HepG2 (cell line): ENCODE results near the gene EML2. TPM values are rescaled to one million over a fixed set of nuclear protein-coding genes. Genes with fewer than 3 reads are reported as not detected.

Experiments used
- ATAC-seq: fragments of 200-7000 bp; cut with Tn5 transposase; 3 replicates; pipeline ENCODE4 v1.9.1; 2020; ENCODE audit warnings: mild to moderate bottlenecking, moderate library complexity
- BruUV-seq: library from RNA; stranded (reverse); fragments of 400-500 nt; replicated peaks from 2 replicates; lab custom pipeline; 2021; lab: Mats Ljungman, UMichigan
- CTCF ChIA-PET: fragments of 300-600 bp; formaldehyde crosslinking; extraction: SDS; loops from one replicate; lab custom pipeline; 2021; ENCODE audit warnings: low total read pairs, inconsistent platforms, low intra/inter-chr PET ratio; lab: Yijun Ruan, JAX
- POLR2A ChIA-PET: fragments of 350-600 bp; sonication (Branson Sonifier 250); formaldehyde crosslinking; loops from one replicate; lab custom pipeline; 2020; ENCODE audit warnings: antibody characterized with exemption, inconsistent platforms; lab: Yijun Ruan, JAX
- DNase-seq: peaks from one replicate; pipeline ENCODE4 v3.0.0-alpha.2; 2015; ENCODE audit warnings: low spot score
- FAIRE-seq: peaks from 3 replicates; lab custom pipeline; 2011; peaks lifted over from hg19 to GRCh38; lab: Jason Lieb, UNC
- H2AFZ ChIP-seq: one replicate; pipeline ENCODE4 v1.6.1; 2011; ENCODE audit warnings: low read length, inconsistent platforms
- H3K27ac ChIP-seq: fragments of 300-600 bp; 3 replicates; pipeline ENCODE4 v1.8.0; 2011; ENCODE audit warnings: mixed run types, mild to moderate bottlenecking, mixed read lengths, low read length, inconsistent platforms; ENCODE audit not compliant: insufficient read depth; ENCODE audit errors: extremely low read length
- H3K27me3 ChIP-seq, 2 experiments: fragments of 200-600 bp in 1 of 2; 2 replicates in 1 of 2; 3 replicates in 1 of 2; pipeline versions ENCODE4 v1.6.0 to v1.8.0; 2011; ENCODE audit warnings: low read length in 2 of 2, mild to moderate bottlenecking in 2 of 2, moderate library complexity in 2 of 2, inconsistent platforms in 1 of 2; ENCODE audit not compliant: insufficient read depth in 2 of 2, control insufficient read depth in 1 of 2
- H3K36me3 ChIP-seq, 2 experiments: fragments of 200-600 bp in 1 of 2; replicated peaks in 1 of 2; 2 replicates in 1 of 2; 3 replicates in 1 of 2; pipeline versions ENCODE4 v1.5.1 to v1.8.0; 2011; ENCODE audit warnings: low read length in 2 of 2, inconsistent platforms in 1 of 2; ENCODE audit not compliant: insufficient read depth in 2 of 2, control insufficient read depth in 1 of 2
- H3K4me1 ChIP-seq: 2 replicates; pipeline ENCODE4 v1.5.1; 2012; ENCODE audit warnings: low read length, inconsistent platforms; ENCODE audit not compliant: insufficient read depth
- H3K4me2 ChIP-seq: 2 replicates; pipeline ENCODE4 v1.6.0; 2011; ENCODE audit warnings: low read depth, low read length, inconsistent platforms
- H3K4me3 ChIP-seq, 3 experiments: fragments of 200-600 bp in 1 of 3; sonication (generic), shearing (Covaris generic) in 1 of 3; replicated peaks in 1 of 3; 2 replicates each; pipeline ENCODE4 v1.5.1; 2011 to 2016; ENCODE audit warnings: low read length in 3 of 3, inconsistent platforms in 2 of 3, low read depth in 2 of 3, mild to moderate bottlenecking in 2 of 3, control low read depth in 1 of 3, mixed read lengths in 1 of 3; ENCODE audit not compliant: insufficient read depth in 1 of 3
- H3K79me2 ChIP-seq: one replicate; pipeline ENCODE4 v1.6.1; 2011; ENCODE audit warnings: low read length, inconsistent platforms; ENCODE audit not compliant: insufficient read depth
- H3K9ac ChIP-seq: 2 replicates; pipeline ENCODE4 v1.6.0; 2011; ENCODE audit warnings: mild to moderate bottlenecking, low read depth, low read length, inconsistent platforms; ENCODE audit not compliant: insufficient read depth
- H3K9me3 ChIP-seq: 2 replicates; pipeline ENCODE4 v1.5.1; 2012; ENCODE audit warnings: mild to moderate bottlenecking, low read length
- H4K20me1 ChIP-seq: 2 replicates; pipeline ENCODE4 v1.6.0; 2011; ENCODE audit warnings: inconsistent platforms, mild to moderate bottlenecking, low read length, moderate library complexity; ENCODE audit not compliant: insufficient read depth
- KLF9 ChIP-seq: IDR thresholded peaks from 2 replicates; pipeline ENCODE4 v1.6.1; 2016; ENCODE audit warnings: low read depth
- MXD4 ChIP-seq: IDR thresholded peaks from 2 replicates; pipeline ENCODE4 v1.6.1; 2016; ENCODE audit warnings: mild to moderate bottlenecking, missing biosample characterization, missing genetic modification reagents
- POLR2A ChIP-seq, 2 experiments: IDR thresholded peaks; 2 replicates each; pipeline ENCODE4 v1.6.1; 2011; ENCODE audit warnings: low read depth in 2 of 2, low read length in 2 of 2, mild to moderate bottlenecking in 1 of 2, moderate library complexity in 1 of 2; ENCODE audit not compliant: insufficient read depth in 1 of 2
- SSRP1 ChIP-seq: IDR thresholded peaks from 2 replicates; pipeline ENCODE4 v1.6.1; 2016; ENCODE audit warnings: control low read depth
- ZNF713 ChIP-seq: sonication (generic); formaldehyde crosslinking; IDR thresholded peaks from 2 replicates; pipeline ENCODE4 v1.4.0; 2020; ENCODE audit warnings: mild to moderate bottlenecking, missing genetic modification reagents
- ZSCAN12 ChIP-seq: sonication (generic); formaldehyde crosslinking; IDR thresholded peaks from 2 replicates; pipeline ENCODE4 v1.9.0; 2021; ENCODE audit warnings: mild to moderate bottlenecking, missing genetic modification reagents
- WGBS: methylation state at CpG from one replicate; pipeline ENCODE4 v1.1.6; 2017; ENCODE audit warnings: low lambda C conversion rate; 5-methylcytosine and 5-hydroxymethylcytosine counted together
- in situ Hi-C: cut with HindIII; loops from 2 replicates; pipeline ENCODE4 v1.10.0; 2017; ENCODE audit warnings: low pct_unique_long_range_greater_than_20kb; ENCODE audit not compliant: extremely low pct_ligation_motif_present
- intact Hi-C: fragments of 100-400 bp; cut with micrococcal nuclease; formaldehyde crosslinking; loops from one replicate; pipeline ENCODE4 v1.10.0; 2022; ENCODE audit not compliant: unreplicated experiment
- polyA plus RNA-seq, 8 experiments: library from polyadenylated mRNA; depleted of rRNA in 3 of 8; stranded (reverse) in 7 of 8; unstranded in 1 of 8; fragments of >200 nt; fragmentation: Illumina TruSeq in 4 of 8; extraction: Trizol in 4 of 8; gene quantifications; 2 replicates each; pipeline versions ENCODE4 v1.2.1 to v1.2.3, GENCODE V29; 2011 to 2016; ENCODE audit warnings: low read depth in 4 of 8, missing spikeins in 1 of 8, mixed read lengths in 1 of 8; ENCODE audit not compliant: insufficient read depth in 1 of 8
- total RNA-seq, 5 experiments: library from RNA; depleted of rRNA; stranded (reverse); fragments of >200 nt; fragmentation: Illumina TruSeq; extraction: Trizol; gene quantifications; 2 replicates each; pipeline ENCODE4 v1.2.3, GENCODE V29; 2016; ENCODE audit warnings: low read depth in 1 of 5
- TF ChIP-seq, protein P1 (sequence below): IDR thresholded peaks from 2 replicates; pipeline ENCODE4 v1.6.1; 2018; ENCODE audit warnings: missing genetic modification reagents, mild to moderate bottlenecking, missing compliant biosample characterization
- TF ChIP-seq, protein P2 (sequence below): sonication (generic); formaldehyde crosslinking; IDR thresholded peaks from 2 replicates; pipeline ENCODE4 v1.4.0; 2020; ENCODE audit warnings: missing genetic modification reagents
- TF ChIP-seq, protein P3 (sequence below): sonication (generic); formaldehyde crosslinking; IDR thresholded peaks from 2 replicates; pipeline ENCODE4 v1.4.0; 2020; ENCODE audit warnings: missing genetic modification reagents, borderline replicate concordance
- TF ChIP-seq, protein P4 (sequence below): sonication (generic); formaldehyde crosslinking; IDR thresholded peaks from 2 replicates; pipeline ENCODE4 v1.4.0; 2020; ENCODE audit warnings: missing genetic modification reagents
- TF ChIP-seq, protein P5 (sequence below): sonication (generic); formaldehyde crosslinking; conservative IDR thresholded peaks from 2 replicates; pipeline ENCODE4 v1.4.0; 2020; ENCODE audit warnings: missing genetic modification reagents

Gene EML2
- total and polyA plus RNA-seq, 2 of the 13 experiments (the other 11 are each of a cell fraction or from before 2014, with no cell fraction given): 7.3 to 12.9 TPM

DNA sequence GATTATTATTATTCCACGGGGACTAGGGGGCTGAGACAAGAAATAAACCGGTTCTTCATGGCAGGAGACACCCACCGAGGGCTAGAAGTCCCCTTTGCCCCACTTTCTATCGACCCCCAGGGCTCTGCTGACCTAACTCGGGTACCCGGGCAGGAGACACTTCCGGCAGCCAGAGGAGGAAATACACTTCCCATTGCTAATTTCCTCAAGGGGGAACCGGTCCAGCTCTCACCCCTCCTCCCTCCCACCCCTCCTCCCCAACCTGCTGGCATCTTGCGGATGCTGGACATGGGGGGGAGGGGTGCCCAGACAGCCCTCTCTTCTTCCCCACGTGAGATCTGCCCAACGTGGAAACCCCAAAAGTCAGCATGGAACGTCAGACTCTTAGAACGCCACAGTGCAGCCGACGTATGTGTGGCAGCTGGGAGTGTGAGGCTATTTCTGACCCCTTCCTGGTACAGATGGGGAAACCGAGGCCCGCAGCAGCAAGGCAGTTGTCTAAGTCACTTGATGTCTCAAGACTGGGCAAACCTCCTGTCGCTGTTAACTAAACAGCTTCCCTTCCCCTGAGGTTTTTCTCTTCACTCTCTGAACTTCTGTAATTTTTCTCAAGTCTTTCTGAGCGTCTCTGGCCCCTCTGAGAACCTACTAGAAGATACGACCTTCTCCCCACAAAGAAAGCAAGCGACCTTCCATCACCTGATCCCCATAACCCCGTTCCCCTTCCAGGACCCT lies 40.8 kb downstream of the EML2 start:
- DNase-seq: no peak
- POLR2A ChIA-PET: interaction anchor here (1.0 to 1.1 kb wide), 2 partner anchors 9 to 14 kb away, joined by 3 read pairs; partner anchors contain the start of gene OPA3
- Histone ChIP-seq H3K4me3 (no peak overlapping the region), H3K9me3 (no peaks in the 10 kb centered on the region), H3K36me3 (no peaks in the 10 kb centered on the region), H3K27me3 (peaks cover 7 to 61% of the 10 kb centered on the region in 2 experiments), H4K20me1 (no peaks in the 10 kb centered on the region), H3K4me1 (no peaks in the 10 kb centered on the region), H3K9ac (no peak overlapping the region), H3K79me2 (no peaks in the 10 kb centered on the region), H2AFZ (no peak overlapping the region), H3K4me2 (no peak overlapping the region), H3K27ac (no peak overlapping the region)
- intact Hi-C loops (no loop called here), in situ Hi-C loops (no loop called here)
- BruUV-seq: no TSS peak
- no peak for ATAC-seq
- FAIRE-seq: no peak
- 4% methylated on average over 17 of the region's 22 CpGs for WGBS
- CTCF ChIA-PET: no interaction called here
- TF ChIP-seq ZSCAN12 (CRISPR knock-in tag) (no peak), ZNF713 (CRISPR knock-in tag) (no peak), SSRP1 (CRISPR knock-in tag) (no peak), MXD4 (no peak), KLF9 (CRISPR knock-in tag) (no peak), POLR2A (IDR thresholded peaks at IDR 0.05; ENCODE audit: insufficient read depth in 1 of 2, low read depth in 2 of 2, low read length in 2 of 2) (no peak)
- TF ChIP-seq, protein P1, sequence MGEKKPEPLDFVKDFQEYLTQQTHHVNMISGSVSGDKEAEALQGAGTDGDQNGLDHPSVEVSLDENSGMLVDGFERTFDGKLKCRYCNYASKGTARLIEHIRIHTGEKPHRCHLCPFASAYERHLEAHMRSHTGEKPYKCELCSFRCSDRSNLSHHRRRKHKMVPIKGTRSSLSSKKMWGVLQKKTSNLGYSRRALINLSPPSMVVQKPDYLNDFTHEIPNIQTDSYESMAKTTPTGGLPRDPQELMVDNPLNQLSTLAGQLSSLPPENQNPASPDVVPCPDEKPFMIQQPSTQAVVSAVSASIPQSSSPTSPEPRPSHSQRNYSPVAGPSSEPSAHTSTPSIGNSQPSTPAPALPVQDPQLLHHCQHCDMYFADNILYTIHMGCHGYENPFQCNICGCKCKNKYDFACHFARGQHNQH: no peak
- TF ChIP-seq, protein P2, sequence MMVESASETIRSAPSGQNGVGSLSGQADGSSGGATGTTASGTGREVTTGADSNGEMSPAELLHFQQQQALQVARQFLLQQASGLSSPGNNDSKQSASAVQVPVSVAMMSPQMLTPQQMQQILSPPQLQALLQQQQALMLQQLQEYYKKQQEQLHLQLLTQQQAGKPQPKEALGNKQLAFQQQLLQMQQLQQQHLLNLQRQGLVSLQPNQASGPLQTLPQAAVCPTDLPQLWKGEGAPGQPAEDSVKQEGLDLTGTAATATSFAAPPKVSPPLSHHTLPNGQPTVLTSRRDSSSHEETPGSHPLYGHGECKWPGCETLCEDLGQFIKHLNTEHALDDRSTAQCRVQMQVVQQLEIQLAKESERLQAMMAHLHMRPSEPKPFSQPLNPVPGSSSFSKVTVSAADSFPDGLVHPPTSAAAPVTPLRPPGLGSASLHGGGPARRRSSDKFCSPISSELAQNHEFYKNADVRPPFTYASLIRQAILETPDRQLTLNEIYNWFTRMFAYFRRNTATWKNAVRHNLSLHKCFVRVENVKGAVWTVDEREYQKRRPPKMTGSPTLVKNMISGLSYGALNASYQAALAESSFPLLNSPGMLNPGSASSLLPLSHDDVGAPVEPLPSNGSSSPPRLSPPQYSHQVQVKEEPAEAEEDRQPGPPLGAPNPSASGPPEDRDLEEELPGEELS (CRISPR knock-in tag): no peak
- TF ChIP-seq, protein P3, sequence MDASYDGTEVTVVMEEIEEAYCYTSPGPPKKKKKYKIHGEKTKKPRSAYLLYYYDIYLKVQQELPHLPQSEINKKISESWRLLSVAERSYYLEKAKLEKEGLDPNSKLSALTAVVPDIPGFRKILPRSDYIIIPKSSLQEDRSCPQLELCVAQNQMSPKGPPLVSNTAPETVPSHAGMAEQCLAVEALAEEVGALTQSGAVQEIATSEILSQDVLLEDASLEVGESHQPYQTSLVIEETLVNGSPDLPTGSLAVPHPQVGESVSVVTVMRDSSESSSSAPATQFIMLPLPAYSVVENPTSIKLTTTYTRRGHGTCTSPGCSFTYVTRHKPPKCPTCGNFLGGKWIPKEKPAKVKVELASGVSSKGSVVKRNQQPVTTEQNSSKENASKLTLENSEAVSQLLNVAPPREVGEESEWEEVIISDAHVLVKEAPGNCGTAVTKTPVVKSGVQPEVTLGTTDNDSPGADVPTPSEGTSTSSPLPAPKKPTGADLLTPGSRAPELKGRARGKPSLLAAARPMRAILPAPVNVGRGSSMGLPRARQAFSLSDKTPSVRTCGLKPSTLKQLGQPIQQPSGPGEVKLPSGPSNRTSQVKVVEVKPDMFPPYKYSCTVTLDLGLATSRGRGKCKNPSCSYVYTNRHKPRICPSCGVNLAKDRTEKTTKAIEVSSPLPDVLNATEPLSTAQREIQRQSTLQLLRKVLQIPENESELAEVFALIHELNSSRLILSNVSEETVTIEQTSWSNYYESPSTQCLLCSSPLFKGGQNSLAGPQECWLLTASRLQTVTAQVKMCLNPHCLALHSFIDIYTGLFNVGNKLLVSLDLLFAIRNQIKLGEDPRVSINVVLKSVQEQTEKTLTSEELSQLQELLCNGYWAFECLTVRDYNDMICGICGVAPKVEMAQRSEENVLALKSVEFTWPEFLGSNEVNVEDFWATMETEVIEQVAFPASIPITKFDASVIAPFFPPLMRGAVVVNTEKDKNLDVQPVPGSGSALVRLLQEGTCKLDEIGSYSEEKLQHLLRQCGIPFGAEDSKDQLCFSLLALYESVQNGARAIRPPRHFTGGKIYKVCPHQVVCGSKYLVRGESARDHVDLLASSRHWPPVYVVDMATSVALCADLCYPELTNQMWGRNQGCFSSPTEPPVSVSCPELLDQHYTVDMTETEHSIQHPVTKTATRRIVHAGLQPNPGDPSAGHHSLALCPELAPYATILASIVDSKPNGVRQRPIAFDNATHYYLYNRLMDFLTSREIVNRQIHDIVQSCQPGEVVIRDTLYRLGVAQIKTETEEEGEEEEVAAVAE: no peak
- TF ChIP-seq, protein P4, sequence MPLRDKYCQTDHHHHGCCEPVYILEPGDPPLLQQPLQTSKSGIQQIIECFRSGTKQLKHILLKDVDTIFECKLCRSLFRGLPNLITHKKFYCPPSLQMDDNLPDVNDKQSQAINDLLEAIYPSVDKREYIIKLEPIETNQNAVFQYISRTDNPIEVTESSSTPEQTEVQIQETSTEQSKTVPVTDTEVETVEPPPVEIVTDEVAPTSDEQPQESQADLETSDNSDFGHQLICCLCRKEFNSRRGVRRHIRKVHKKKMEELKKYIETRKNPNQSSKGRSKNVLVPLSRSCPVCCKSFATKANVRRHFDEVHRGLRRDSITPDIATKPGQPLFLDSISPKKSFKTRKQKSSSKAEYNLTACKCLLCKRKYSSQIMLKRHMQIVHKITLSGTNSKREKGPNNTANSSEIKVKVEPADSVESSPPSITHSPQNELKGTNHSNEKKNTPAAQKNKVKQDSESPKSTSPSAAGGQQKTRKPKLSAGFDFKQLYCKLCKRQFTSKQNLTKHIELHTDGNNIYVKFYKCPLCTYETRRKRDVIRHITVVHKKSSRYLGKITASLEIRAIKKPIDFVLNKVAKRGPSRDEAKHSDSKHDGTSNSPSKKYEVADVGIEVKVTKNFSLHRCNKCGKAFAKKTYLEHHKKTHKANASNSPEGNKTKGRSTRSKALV: no peak
- TF ChIP-seq, protein P5, sequence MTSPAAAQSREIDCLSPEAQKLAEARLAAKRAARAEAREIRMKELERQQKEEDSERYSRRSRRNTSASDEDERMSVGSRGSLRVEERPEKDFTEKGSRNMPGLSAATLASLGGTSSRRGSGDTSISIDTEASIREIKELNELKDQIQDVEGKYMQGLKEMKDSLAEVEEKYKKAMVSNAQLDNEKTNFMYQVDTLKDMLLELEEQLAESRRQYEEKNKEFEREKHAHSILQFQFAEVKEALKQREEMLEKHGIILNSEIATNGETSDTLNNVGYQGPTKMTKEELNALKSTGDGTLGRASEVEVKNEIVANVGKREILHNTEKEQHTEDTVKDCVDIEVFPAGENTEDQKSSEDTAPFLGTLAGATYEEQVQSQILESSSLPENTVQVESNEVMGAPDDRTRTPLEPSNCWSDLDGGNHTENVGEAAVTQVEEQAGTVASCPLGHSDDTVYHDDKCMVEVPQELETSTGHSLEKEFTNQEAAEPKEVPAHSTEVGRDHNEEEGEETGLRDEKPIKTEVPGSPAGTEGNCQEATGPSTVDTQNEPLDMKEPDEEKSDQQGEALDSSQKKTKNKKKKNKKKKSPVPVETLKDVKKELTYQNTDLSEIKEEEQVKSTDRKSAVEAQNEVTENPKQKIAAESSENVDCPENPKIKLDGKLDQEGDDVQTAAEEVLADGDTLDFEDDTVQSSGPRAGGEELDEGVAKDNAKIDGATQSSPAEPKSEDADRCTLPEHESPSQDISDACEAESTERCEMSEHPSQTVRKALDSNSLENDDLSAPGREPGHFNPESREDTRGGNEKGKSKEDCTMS (CRISPR knock-in tag): no peak
